Ovary (tissue), 9 donors: ENCODE data around the gene IRF4. TPM values are rescaled to one million over a fixed set of nuclear protein-coding genes. Genes with fewer than 3 reads are reported as not detected.

Experiments
- DNase-seq, 5 donors: peaks; one replicate each; pipeline ENCODE4 v3.0.0-alpha.2; 2019 to 2020
- H3K27ac ChIP-seq, 2 donors: fragments of 200-600 bp; one replicate each; pipeline versions ENCODE4 v1.5.1 to v1.8.0; 2019 to 2022
- H3K27me3 ChIP-seq: fragments of 200-600 bp; one replicate; pipeline ENCODE4 v1.8.0; 2022
- H3K36me3 ChIP-seq: fragments of 200-600 bp; sonication (generic); one replicate; pipeline ENCODE4 v1.5.1; 2019
- H3K4me1 ChIP-seq: one replicate; pipeline ENCODE4 v1.8.1; 2013; ENCODE audit warnings: mild to moderate bottlenecking, moderate library complexity; ENCODE audit not compliant: insufficient read depth
- H3K4me3 ChIP-seq: fragments of 200-600 bp; sonication (generic); one replicate; pipeline ENCODE4 v1.5.1; 2017
- H3K9me3 ChIP-seq, 2 donors: fragments of 200-600 bp in 1 of 2; sonication (generic) in 1 of 2; one replicate each; pipeline versions ENCODE4 v1.5.1 to v1.8.1; 2013 to 2019; ENCODE audit warnings: mild to moderate bottlenecking in 1 of 2, moderate library complexity in 1 of 2
- EP300 ChIP-seq: sonication (generic); formaldehyde crosslinking; IDR thresholded peaks from one replicate; pipeline ENCODE4 v1.6.1; 2017; ENCODE audit warnings: antibody characterized with exemption
- POLR2A ChIP-seq: fragments of 450-650 bp; IDR thresholded peaks from one replicate; pipeline ENCODE4 v1.6.1; 2017; ENCODE audit warnings: antibody characterized with exemption, mild to moderate bottlenecking, moderate library complexity
- WGBS, 3 donors: extraction: QIAGEN DNeasy Blood & Tissue Kit in 1 of 3; methylation state at CpG; one replicate each; pipeline versions ENCODE4 v1.1.5 to v1.1.7; 2013 to 2017; 5-methylcytosine and 5-hydroxymethylcytosine counted together
- intact Hi-C, 4 donors: fragments of 100-400 bp; cut with DNase I; formaldehyde crosslinking; loops; one replicate each; pipeline versions ENCODE4 v1.11.0 to v1.15.1; 2022 to 2023
- polyA plus RNA-seq, 2 donors: library from polyadenylated mRNA; stranded (reverse); fragments of 200-250 nt in 1 of 2; fragments of 350-450 nt in 1 of 2; fragmentation: Illumina TruSeq in 1 of 2; extraction: RNeasy Lipid Tissue Mini Kit (QIAGEN cat#74804) in 1 of 2; gene quantifications; one replicate each; pipeline ENCODE4 v1.2.3, GENCODE V29; 2013 to 2014
- total RNA-seq, 7 donors: library from RNA; depleted of rRNA in 2 of 7; stranded (reverse); fragments of >200 nt in 2 of 7; fragmentation: NEBNext Ultra II Directional in 3 of 7; extraction: Animal tissue kit (Norgen Biotek cat#: 25700) in 3 of 7; gene quantifications; one replicate each; pipeline versions ENCODE4 v1.1.0 to v1.2.4, GENCODE V29; 2016 to 2023
- TF ChIP-seq, protein P1 (sequence below), 3 donors: fragments of 450-650 bp in 2 of 3; fragments of 200-600 bp in 1 of 3; IDR thresholded peaks; one replicate each; pipeline versions ENCODE4 v1.5.1 to v1.8.0; 2016 to 2022; ENCODE audit warnings: antibody characterized with exemption in 3 of 3, mild to moderate bottlenecking in 1 of 3
- donor health status: DM: no; HTN: no; CAD: no; lungs with moderate emphysema.
- donor health status: DM: no; HTN: no; CAD: no.
- donor health status: Bipolar disorder and iron deficiency.
- donor health status: DM: yes; HTN: yes; CAD: no.
- donor health status: DM: no; HTN: no; CAD: no.
- donor health status: DM: yes; HTN: yes; CAD: no.

IRF4 gene
- total and polyA plus RNA-seq, 9 donors = 0.12 to 20.7 (median 1.0) TPM

DNA sequence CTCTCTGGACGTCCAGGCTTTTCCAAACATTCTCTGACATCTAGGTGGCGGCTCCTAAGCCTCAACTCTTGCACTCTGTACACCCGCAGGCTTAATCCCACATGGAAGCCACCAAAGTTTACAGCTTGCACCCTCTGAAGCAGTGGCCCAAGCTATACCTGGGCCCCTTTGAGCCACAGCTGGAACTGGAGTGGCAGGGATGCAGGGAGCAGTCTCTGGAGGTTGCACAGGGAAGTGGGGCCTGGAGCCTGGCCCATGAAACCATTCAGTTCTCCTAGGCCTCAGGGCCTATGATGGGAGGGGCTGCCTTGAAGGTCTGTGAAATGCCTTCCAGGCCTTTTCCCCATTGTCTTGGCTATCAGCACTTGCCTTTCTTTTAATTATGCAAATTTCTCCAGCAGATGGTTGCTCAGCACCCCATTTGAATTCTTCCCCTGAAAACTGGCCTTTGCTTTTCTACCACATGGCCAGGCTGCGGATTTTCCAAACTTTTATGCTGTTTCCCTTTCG lies 64.9 kb downstream of the IRF4 start:
- Histone ChIP-seq H3K9me3 (no peaks in the 10 kb centered on the region), H3K27ac (no peak overlapping the region), H3K27me3 (no peaks in the 10 kb centered on the region), H3K36me3 (no peaks in the 10 kb centered on the region), H3K4me3 (no peak overlapping the region), H3K4me1 (no peaks in the 10 kb centered on the region)
- DNase-seq = no peak
- TF ChIP-seq POLR2A = no peak
- TF ChIP-seq, protein P1, sequence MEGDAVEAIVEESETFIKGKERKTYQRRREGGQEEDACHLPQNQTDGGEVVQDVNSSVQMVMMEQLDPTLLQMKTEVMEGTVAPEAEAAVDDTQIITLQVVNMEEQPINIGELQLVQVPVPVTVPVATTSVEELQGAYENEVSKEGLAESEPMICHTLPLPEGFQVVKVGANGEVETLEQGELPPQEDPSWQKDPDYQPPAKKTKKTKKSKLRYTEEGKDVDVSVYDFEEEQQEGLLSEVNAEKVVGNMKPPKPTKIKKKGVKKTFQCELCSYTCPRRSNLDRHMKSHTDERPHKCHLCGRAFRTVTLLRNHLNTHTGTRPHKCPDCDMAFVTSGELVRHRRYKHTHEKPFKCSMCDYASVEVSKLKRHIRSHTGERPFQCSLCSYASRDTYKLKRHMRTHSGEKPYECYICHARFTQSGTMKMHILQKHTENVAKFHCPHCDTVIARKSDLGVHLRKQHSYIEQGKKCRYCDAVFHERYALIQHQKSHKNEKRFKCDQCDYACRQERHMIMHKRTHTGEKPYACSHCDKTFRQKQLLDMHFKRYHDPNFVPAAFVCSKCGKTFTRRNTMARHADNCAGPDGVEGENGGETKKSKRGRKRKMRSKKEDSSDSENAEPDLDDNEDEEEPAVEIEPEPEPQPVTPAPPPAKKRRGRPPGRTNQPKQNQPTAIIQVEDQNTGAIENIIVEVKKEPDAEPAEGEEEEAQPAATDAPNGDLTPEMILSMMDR (IDR thresholded peaks at IDR 0.05) = no peak
- TF ChIP-seq EP300 = no peak
- 80 to 86% (median 85%) methylated on average over 5 of the region's 5 CpGs for WGBS, 3 donors
- intact Hi-C loops = no loop called here

DNA sequence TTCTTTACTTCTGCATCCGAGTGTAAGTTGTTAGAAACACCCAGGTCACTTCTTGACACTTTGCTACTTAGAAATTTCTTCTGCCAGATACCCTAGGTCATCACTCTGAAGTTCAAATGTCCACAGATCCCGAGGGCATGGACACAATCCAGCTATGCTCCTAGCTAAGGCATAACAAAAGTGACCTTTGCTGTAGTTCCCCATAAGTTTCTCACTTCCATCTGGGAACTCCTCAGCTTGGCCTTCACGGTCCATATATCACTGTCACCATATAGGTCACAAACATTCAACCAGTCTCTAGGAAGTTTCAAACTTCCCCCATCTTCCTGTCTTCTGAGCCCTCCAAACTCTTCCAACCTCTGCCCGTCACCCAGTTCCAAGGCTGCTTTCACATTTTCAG lies 65.3 kb downstream of the IRF4 start:
- Histone ChIP-seq H3K27me3 (no peaks in the 10 kb centered on the region), H3K4me3 (no peak overlapping the region), H3K4me1 (no peaks in the 10 kb centered on the region), H3K36me3 (no peaks in the 10 kb centered on the region), H3K27ac (no peak overlapping the region), H3K9me3 (no peaks in the 10 kb centered on the region)
- WGBS, 3 donors = 74 to 80% (median 76%) methylated on average over 4 of the region's 4 CpGs
- TF ChIP-seq EP300 (no peak), POLR2A (no peak)
- TF ChIP-seq, protein P1 (IDR thresholded peaks at IDR 0.05) = no peak
- no peak for DNase-seq
- intact Hi-C loops = no loop called here

Other genes with a start within 250 kb of the IRF4 start
- 10 to 100 TPM; 25.3 to 35.0 (median 29.3) TPM for gene DUSP22, start 99.3 kb upstream of the IRF4 start, total RNA-seq
- 10 to 100 TPM; 24.7 to 29.7 TPM for gene DUSP22, start 99.3 kb upstream of the IRF4 start, polyA plus RNA-seq